Amygdala (tissue), 56 donors: ENCODE results near the gene TOMT.

Source experiments
- DNase-seq, 56 donors: peaks; one replicate each; lab custom pipeline; 2025; lab: John Stamatoyannopoulos, UW

TOMT gene

GRCh38 chr11:72105888-72106287, at the start of gene TOMT:
TOMT (plus strand) TSS chr11:72105924; CDS start chr11:72105952, 28 bp downstream.
- no peak for DNase-seq

- no peak for DNase-seq
These were observed 47.2 kb upstream of the TOMT start for GRCh38 chr11:72058416-72059034.

- DNase-seq, result no peak
These were observed 43.9 kb upstream of the TOMT start for GRCh38 chr11:72061739-72062396.

- no peak for DNase-seq
These were observed 38.9 kb upstream of the TOMT start for GRCh38 chr11:72066855-72067254.

- no peak for DNase-seq
These were observed 38.5 kb upstream of the TOMT start for GRCh38 chr11:72067266-72067665.

- no peak for DNase-seq
These were observed 38.0 kb upstream of the TOMT start for GRCh38 chr11:72067676-72068075.

- DNase-seq, result no peak
These were observed 36.5 kb upstream of the TOMT start for GRCh38 chr11:72069200-72069599.

GRCh38 chr11:72069787-72070251, 35.9 kb upstream of the TOMT start:
- DNase-seq, result peak in 30 of 56 donors; percentile 2 to 63 (median 34)

GRCh38 chr11:72070491-72070890, 35.2 kb upstream of the TOMT start:
- no peak for DNase-seq

GRCh38 chr11:72072348-72072747, 33.4 kb upstream of the TOMT start:
- no peak for DNase-seq

GRCh38 chr11:72075109-72075508, 30.6 kb upstream of the TOMT start:
- DNase-seq, result peak in 2 of 56 donors; percentile 5 to 47

- no peak for DNase-seq
These were observed 30.0 kb upstream of the TOMT start for GRCh38 chr11:72075756-72076155.

GRCh38 chr11:72078477-72078876, 27.2 kb upstream of the TOMT start:
- DNase-seq, result no peak

- peak in 3 of 56 donors; percentile 45 to 70 (median 58) for DNase-seq
These were observed 25.9 kb upstream of the TOMT start for GRCh38 chr11:72079819-72080325.

- DNase-seq, result peak; percentile 70 to 100 (median 99)
These were observed 25.2 kb upstream of the TOMT start, which contains the start of the genes LRRC51 and NUMA1 for GRCh38 chr11:72080326-72081183. LRRC51 (plus strand) TSS chr11:72080850; CDS start chr11:72089084, 8,234 bp downstream. NUMA1 (minus strand) TSS chr11:72080542; CDS start chr11:72035943, 44,599 bp downstream.

- DNase-seq, result no peak
These were observed 24.5 kb upstream of the TOMT start for GRCh38 chr11:72081184-72081644.

GRCh38 chr11:72081821-72082453, 23.8 kb upstream of the TOMT start:
- no peak for DNase-seq

GRCh38 chr11:72083414-72083813, 22.3 kb upstream of the TOMT start:
- DNase-seq, result no peak

GRCh38 chr11:72084076-72084475, 21.6 kb upstream of the TOMT start:
- DNase-seq, result no peak

GRCh38 chr11:72084965-72085364, 20.8 kb upstream of the TOMT start:
- no peak for DNase-seq
